Endothelial cell of umbilical vein (primary cell): Measurements from ENCODE around the gene ZNF415. TPM values are rescaled to one million over a fixed set of nuclear protein-coding genes. Genes with fewer than 3 reads are reported as not detected.

Source experiments
- BruUV-seq: library from RNA; stranded (reverse); fragments of 400-500 nt; replicated peaks from 2 replicates; lab custom pipeline; 2021; lab: Mats Ljungman, UMichigan
- CTCF ChIA-PET: fragments of 300-600, 350-600 bp; sonication (Branson Sonifier 250); formaldehyde crosslinking; loops from one replicate; lab custom pipeline; 2021; ENCODE audit warnings: antibody characterized with exemption, inconsistent platforms; lab: Charles Lee
- POLR2A ChIA-PET: fragments of 300-600, 350-600 bp; sonication (Branson Sonifier 250); formaldehyde crosslinking; loops from one replicate; lab custom pipeline; 2021; ENCODE audit warnings: antibody characterized with exemption, inconsistent platforms; lab: Charles Lee
- DNase-seq: peaks from one replicate; pipeline ENCODE4 v3.0.0-alpha.2; 2011; ENCODE audit warnings: low read depth, low spot score
- FAIRE-seq: peaks from 2 replicates; lab custom pipeline; 2011; peaks lifted over from hg19 to GRCh38; lab: Jason Lieb, UNC
- H2AFZ ChIP-seq: 2 replicates; pipeline ENCODE4 v1.6.0; 2012; ENCODE audit warnings: low read depth, low read length, control low read depth, inconsistent platforms
- H3K27ac ChIP-seq: 2 replicates; pipeline ENCODE4 v1.5.1; 2011; ENCODE audit warnings: low read depth, mild to moderate bottlenecking, control low read depth, low read length, moderate library complexity; ENCODE audit not compliant: insufficient read depth
- H3K27me3 ChIP-seq, 2 experiments: 2 replicates each; pipeline versions ENCODE4 v1.6.0 to v1.6.1; 2011; ENCODE audit warnings: low read length in 2 of 2, mixed read lengths in 1 of 2; ENCODE audit not compliant: control insufficient read depth in 2 of 2, insufficient read depth in 2 of 2
- H3K36me3 ChIP-seq, 2 experiments: 2 replicates in 1 of 2; 3 replicates in 1 of 2; pipeline ENCODE4 v1.5.1; 2011; ENCODE audit warnings: low read length in 2 of 2, mild to moderate bottlenecking in 1 of 2, moderate library complexity in 1 of 2; ENCODE audit not compliant: control insufficient read depth in 2 of 2, insufficient read depth in 2 of 2; ENCODE audit errors: extremely low read depth in 1 of 2
- H3K4me1 ChIP-seq: 3 replicates; pipeline ENCODE4 v1.5.1; 2011; ENCODE audit warnings: mild to moderate bottlenecking, low read length; ENCODE audit not compliant: control insufficient read depth, insufficient read depth; ENCODE audit errors: extremely low read depth
- H3K4me2 ChIP-seq: 2 replicates; pipeline ENCODE4 v1.6.1; 2011; ENCODE audit warnings: low read length, control low read depth, mixed read lengths; ENCODE audit not compliant: insufficient read depth
- H3K4me3 ChIP-seq, 3 experiments: fragments of 200-600 bp in 1 of 3; sonication (generic), shearing (Covaris generic) in 1 of 3; replicated peaks in 1 of 3; 2 replicates each; pipeline ENCODE4 v1.5.1; 2011 to 2016; ENCODE audit warnings: control low read depth in 3 of 3, low read length in 3 of 3, mild to moderate bottlenecking in 2 of 3, inconsistent platforms in 1 of 3, low read depth in 1 of 3, moderate library complexity in 1 of 3; ENCODE audit not compliant: insufficient read depth in 1 of 3
- H3K79me2 ChIP-seq: 2 replicates; pipeline ENCODE4 v1.6.0; 2012; ENCODE audit warnings: low read length, inconsistent platforms; ENCODE audit not compliant: control insufficient read depth, insufficient read depth
- H3K9ac ChIP-seq: replicated peaks from 2 replicates; pipeline ENCODE3; 2011; ENCODE audit warnings: low read length, control low read depth; ENCODE audit not compliant: insufficient read depth; ENCODE audit errors: extremely low read depth
- H3K9me1 ChIP-seq: replicated peaks from 3 replicates; pipeline ENCODE4 v1.6.0; 2011; ENCODE audit warnings: mild to moderate bottlenecking, low read length; ENCODE audit not compliant: control insufficient read depth, insufficient read depth; ENCODE audit errors: extremely low read depth
- H3K9me3 ChIP-seq: replicated peaks from 2 replicates; pipeline ENCODE4 v1.5.1; 2012; ENCODE audit warnings: low read length, inconsistent platforms; ENCODE audit not compliant: control insufficient read depth, insufficient read depth
- H4K20me1 ChIP-seq: replicated peaks from 2 replicates; pipeline ENCODE3; 2011; ENCODE audit warnings: mild to moderate bottlenecking, low read length; ENCODE audit not compliant: control insufficient read depth, insufficient read depth; ENCODE audit errors: extremely low read depth
- EZH2 ChIP-seq: IDR thresholded peaks from 2 replicates; pipeline ENCODE4 v1.6.1; 2012; ENCODE audit warnings: borderline replicate concordance, low read depth, mild to moderate bottlenecking, moderate library complexity, low read length, inconsistent platforms; ENCODE audit not compliant: severe bottlenecking
- FOS ChIP-seq: IDR thresholded peaks from 2 replicates; pipeline ENCODE4 v1.6.1; 2011; ENCODE audit warnings: mild to moderate bottlenecking, low read length, moderate library complexity, borderline replicate concordance; ENCODE audit not compliant: insufficient read depth
- GATA2 ChIP-seq: IDR thresholded peaks from 2 replicates; pipeline ENCODE4 v1.7.0; 2011; ENCODE audit warnings: low read depth, mild to moderate bottlenecking, moderate library complexity, mixed read lengths, low read length; ENCODE audit not compliant: insufficient read length, insufficient read depth
- JUN ChIP-seq: IDR thresholded peaks from 2 replicates; pipeline ENCODE4 v1.6.1; 2011; ENCODE audit warnings: borderline replicate concordance, low read depth; ENCODE audit not compliant: insufficient read length, insufficient read depth
- MAX ChIP-seq: IDR thresholded peaks from 2 replicates; pipeline ENCODE4 v1.6.1; 2011; ENCODE audit not compliant: insufficient read depth, insufficient read length
- MYC ChIP-seq: IDR thresholded peaks from one replicate; pipeline ENCODE4 v1.6.1; 2011; ENCODE audit warnings: mild to moderate bottlenecking, low read depth, low read length
- POLR2A ChIP-seq: IDR thresholded peaks from 2 replicates; pipeline ENCODE4 v1.6.1; 2012; ENCODE audit warnings: low read depth, mild to moderate bottlenecking, control low read depth, low read length
- POLR2AphosphoS5 ChIP-seq: IDR thresholded peaks from 2 replicates; pipeline ENCODE4 v1.6.1; 2012; ENCODE audit warnings: low read depth, mild to moderate bottlenecking, control low read depth, low read length, moderate library complexity; ENCODE audit not compliant: insufficient read depth
- dilution Hi-C: fragments of 300-500 bp; cut with MboI; formaldehyde crosslinking; loops from one replicate; pipeline ENCODE4 v1.15.0; 2019; ENCODE audit warnings: low sequenced_read_pairs; ENCODE audit not compliant: extremely low pct_ligation_motif_present
- intact Hi-C: fragments of 100-400 bp; cut with micrococcal nuclease; formaldehyde crosslinking; loops from one replicate; pipeline ENCODE4 v1.10.0; 2022
- polyA plus RNA-seq, 4 experiments: library from polyadenylated mRNA; depleted of rRNA in 3 of 4; stranded (reverse) in 3 of 4; unstranded in 1 of 4; fragments of >200 nt; gene quantifications; 2 replicates each; pipeline versions ENCODE4 v1.2.1 to v1.2.3, GENCODE V29; 2011 to 2012; ENCODE audit warnings: missing spikeins in 1 of 4
- total RNA-seq: library from RNA; stranded (reverse); gene quantifications from 2 replicates; pipeline ENCODE4 v1.2.3, GENCODE V29; 2021
- TF ChIP-seq, protein P1 (sequence below), 2 donors: IDR thresholded peaks; 1 replicate in 1 of 2; 2 replicates in 1 of 2; pipeline ENCODE4 v1.5.1; 2011; ENCODE audit warnings: low read length in 2 of 2, mild to moderate bottlenecking in 2 of 2, moderate library complexity in 2 of 2, control low read depth in 1 of 2, inconsistent platforms in 1 of 2, low read depth in 1 of 2; ENCODE audit not compliant: insufficient read depth in 1 of 2; ENCODE audit errors: extremely low read depth in 1 of 2

ZNF415 gene
- total and polyA plus RNA-seq, 2 donors (not counting 3 experiments of a cell fraction or from before 2014, with no cell fraction given): 0.48 to 0.69 TPM

DNA sequence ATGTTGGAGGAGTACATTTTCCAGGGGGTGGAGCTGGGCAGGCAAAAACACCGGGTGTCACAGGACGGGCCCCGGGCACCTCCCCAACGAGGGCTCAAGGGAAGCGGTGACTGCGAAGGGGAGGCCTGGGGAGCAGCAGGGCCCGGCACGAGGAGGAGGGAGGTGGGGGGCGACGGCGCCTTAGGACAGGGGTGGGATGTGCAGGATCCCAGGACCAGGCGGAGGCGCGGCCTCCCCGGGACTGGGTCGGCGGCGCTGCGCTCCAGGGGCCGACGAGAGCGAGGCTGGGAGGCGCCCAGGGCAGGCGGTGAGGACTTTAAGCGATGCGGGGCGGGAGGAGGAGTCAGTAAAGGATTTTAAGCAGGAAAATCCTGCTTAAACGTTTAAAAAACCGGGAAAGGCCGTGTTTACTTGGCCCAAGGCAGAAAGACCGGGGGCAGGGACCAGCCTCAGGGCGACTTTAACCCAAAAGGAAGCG is 29.9 kb downstream of the ZNF415 start:
- intact Hi-C loops: loop anchor here (1.0 to 5.0 kb wide), 7 partner anchors 15 to 230 kb away; partner anchors contain the start of genes ZNF320, ZNF347, ZNF677 and ZNF845
- TF ChIP-seq MAX (no peak), POLR2AphosphoS5 (no peak)
- Histone ChIP-seq H3K9ac (peak overlapping the region; percentile 99), H3K4me1 (peaks cover 11% of the 10 kb centered on the region), H3K4me3 (peak overlapping the region; percentile 55 to 93 (median 90)), H3K36me3 (peaks cover 0 to 2% of the 10 kb centered on the region in 2 experiments), H4K20me1 (no peaks in the 10 kb centered on the region), H3K27ac (peak overlapping the region; percentile 94), H3K9me3 (no peaks in the 10 kb centered on the region), H3K9me1 (no peaks in the 10 kb centered on the region), H3K4me2 (peak overlapping the region; percentile 85), H3K79me2 (peaks cover 22% of the 10 kb centered on the region), H2AFZ (peak overlapping the region; percentile 83), H3K27me3 (no peaks in the 10 kb centered on the region)
- FAIRE-seq (no peak), DNase-seq (peak; percentile 47)
- ChIA-PET POLR2A (interaction anchor here (1.1 kb wide), 1 partner anchor 14 kb away, joined by 3 read pairs; no protein-coding TSS in a partner anchor), CTCF (interaction anchor here (2.2 kb wide), 1 partner anchor 26 kb away, joined by 12 read pairs; no protein-coding TSS in a partner anchor)
- TSS peak; percentile 84 for BruUV-seq
- dilution Hi-C loops: no loop called here

GRCh38 chr19:53102206-53102755 is 30.4 kb downstream of the ZNF415 start:
- H3K4me1 ChIP-seq: peaks cover 11% of the 10 kb centered on the region
- no TSS peak for BruUV-seq
- H3K36me3 ChIP-seq: peaks cover 0 to 2% of the 10 kb centered on the region in 2 experiments
- dilution Hi-C loops (no loop called here), intact Hi-C loops (loop anchor here (5.0 kb wide), 2 partner anchors 205 to 230 kb away; partner anchors contain the start of genes ZNF320 and ZNF845)
- no peaks in the 10 kb centered on the region for H3K9me3 ChIP-seq
- peak overlapping the region; percentile 83 for H2AFZ ChIP-seq
- H3K9me1 ChIP-seq: no peaks in the 10 kb centered on the region
- no peak for FAIRE-seq
- peak overlapping the region; percentile 85 for H3K4me2 ChIP-seq
- H3K79me2 ChIP-seq: peaks cover 22% of the 10 kb centered on the region
- peak overlapping the region; percentile 55 to 93 (median 90) for H3K4me3 ChIP-seq
- no peaks in the 10 kb centered on the region for H4K20me1 ChIP-seq
- H3K9ac ChIP-seq: peak overlapping the region; percentile 99
- ChIA-PET CTCF (interaction anchor here (0.8 to 2.2 kb wide), 2 partner anchors 16 to 25 kb away, joined by 4 to 12 read pairs; no protein-coding TSS in a partner anchor), POLR2A (interaction anchor here (1.1 to 1.2 kb wide), 2 partner anchors 11 to 14 kb away, joined by 3 read pairs; no protein-coding TSS in a partner anchor)
- peak overlapping the region; percentile 6 for H3K27ac ChIP-seq
- no peaks in the 10 kb centered on the region for H3K27me3 ChIP-seq
- TF ChIP-seq GATA2 (no peak), FOS (no peak), POLR2AphosphoS5 (no peak), EZH2 (no peak), JUN (no peak), MAX (no peak), MYC (no peak), POLR2A (no peak)
- TF ChIP-seq, protein P1, sequence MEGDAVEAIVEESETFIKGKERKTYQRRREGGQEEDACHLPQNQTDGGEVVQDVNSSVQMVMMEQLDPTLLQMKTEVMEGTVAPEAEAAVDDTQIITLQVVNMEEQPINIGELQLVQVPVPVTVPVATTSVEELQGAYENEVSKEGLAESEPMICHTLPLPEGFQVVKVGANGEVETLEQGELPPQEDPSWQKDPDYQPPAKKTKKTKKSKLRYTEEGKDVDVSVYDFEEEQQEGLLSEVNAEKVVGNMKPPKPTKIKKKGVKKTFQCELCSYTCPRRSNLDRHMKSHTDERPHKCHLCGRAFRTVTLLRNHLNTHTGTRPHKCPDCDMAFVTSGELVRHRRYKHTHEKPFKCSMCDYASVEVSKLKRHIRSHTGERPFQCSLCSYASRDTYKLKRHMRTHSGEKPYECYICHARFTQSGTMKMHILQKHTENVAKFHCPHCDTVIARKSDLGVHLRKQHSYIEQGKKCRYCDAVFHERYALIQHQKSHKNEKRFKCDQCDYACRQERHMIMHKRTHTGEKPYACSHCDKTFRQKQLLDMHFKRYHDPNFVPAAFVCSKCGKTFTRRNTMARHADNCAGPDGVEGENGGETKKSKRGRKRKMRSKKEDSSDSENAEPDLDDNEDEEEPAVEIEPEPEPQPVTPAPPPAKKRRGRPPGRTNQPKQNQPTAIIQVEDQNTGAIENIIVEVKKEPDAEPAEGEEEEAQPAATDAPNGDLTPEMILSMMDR (IDR thresholded peaks at IDR 0.05; ENCODE audit: extremely low read depth in 1 of 2, insufficient read depth in 1 of 2, low read depth in 1 of 2, low read length in 2 of 2): no peak
- DNase-seq: no peak
